ENCODE data around the gene MAPK10. TPM values are rescaled to one million over a fixed set of nuclear protein-coding genes. Genes with fewer than 3 reads are reported as not detected.
A peak's percentile ranks its signal among the peaks of the same experiment; 100 is the strongest.
"Not testable (repeated sequence)": the region's sequence is repeated elsewhere in the genome, so short reads cannot be mapped to it uniquely, and the experiment has no call there.

MAPK10 gene
- total and polyA plus RNA-seq, 8 donors: 16.1 to 44.4 (median 30.5) TPM

DNA sequence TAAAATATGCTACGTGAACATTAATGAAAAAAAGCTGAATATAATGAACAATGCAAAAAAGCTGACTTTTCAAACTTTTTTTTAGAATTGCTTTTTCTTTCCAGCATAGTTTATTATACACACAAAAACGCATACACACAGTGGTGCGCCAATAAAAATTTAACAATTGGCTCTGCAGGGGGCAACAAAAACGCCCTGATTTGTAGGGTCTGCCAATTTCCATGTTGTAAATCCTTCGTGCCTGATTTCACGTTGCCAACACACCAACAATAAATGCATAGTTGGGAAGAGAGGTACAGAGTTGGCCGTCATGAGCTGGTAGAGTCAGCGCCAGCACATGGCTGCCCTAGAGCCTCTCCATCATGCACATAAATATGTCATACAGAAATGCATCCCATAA lies 333.1 kb downstream of the MAPK10 start:
- no peak overlapping the region for H3K27ac ChIP-seq
- TF ChIP-seq, protein P1, sequence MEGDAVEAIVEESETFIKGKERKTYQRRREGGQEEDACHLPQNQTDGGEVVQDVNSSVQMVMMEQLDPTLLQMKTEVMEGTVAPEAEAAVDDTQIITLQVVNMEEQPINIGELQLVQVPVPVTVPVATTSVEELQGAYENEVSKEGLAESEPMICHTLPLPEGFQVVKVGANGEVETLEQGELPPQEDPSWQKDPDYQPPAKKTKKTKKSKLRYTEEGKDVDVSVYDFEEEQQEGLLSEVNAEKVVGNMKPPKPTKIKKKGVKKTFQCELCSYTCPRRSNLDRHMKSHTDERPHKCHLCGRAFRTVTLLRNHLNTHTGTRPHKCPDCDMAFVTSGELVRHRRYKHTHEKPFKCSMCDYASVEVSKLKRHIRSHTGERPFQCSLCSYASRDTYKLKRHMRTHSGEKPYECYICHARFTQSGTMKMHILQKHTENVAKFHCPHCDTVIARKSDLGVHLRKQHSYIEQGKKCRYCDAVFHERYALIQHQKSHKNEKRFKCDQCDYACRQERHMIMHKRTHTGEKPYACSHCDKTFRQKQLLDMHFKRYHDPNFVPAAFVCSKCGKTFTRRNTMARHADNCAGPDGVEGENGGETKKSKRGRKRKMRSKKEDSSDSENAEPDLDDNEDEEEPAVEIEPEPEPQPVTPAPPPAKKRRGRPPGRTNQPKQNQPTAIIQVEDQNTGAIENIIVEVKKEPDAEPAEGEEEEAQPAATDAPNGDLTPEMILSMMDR (IDR thresholded peaks at IDR 0.05): no peak
- intact Hi-C loops (cut with DNase I): no loop called here
- ATAC-seq (no peak), DNase-seq (no peak)
- H3K36me3 ChIP-seq: no peaks in the 10 kb centered on the region
- no peak overlapping the region for H3K4me3 ChIP-seq
- no peaks in the 10 kb centered on the region for H3K27me3 ChIP-seq
- no peaks in the 10 kb centered on the region for H3K9me3 ChIP-seq
- peaks cover 0 to under 1% of the 10 kb centered on the region in 2 donors for H3K4me1 ChIP-seq

DNA sequence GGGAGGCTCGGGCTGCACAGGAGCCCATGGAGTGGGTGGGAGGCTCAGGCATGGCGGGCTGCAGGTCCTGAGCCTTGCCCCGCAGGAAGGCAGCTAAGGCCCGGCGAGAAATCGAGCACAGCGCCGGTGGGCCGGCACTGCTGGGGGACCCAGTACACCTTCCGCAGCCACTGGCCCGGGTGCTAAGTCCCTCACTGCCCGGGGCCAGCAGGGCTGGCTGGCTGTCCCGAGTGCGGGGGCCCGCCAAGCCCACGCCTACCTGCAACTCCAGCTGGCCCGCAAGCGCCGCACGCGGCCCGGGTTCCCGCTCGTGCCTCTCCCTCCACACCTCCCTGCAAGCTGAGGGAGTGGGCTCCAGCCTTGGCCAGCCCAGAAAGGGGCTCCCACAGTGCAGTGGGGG lies 338.2 kb downstream of the MAPK10 start:
- H3K27me3 ChIP-seq; ATAC-seq; H3K9me3 ChIP-seq; H3K36me3 ChIP-seq; H3K4me3 ChIP-seq; H3K27ac ChIP-seq; intact Hi-C loops (cut with DNase I); H3K4me1 ChIP-seq: not testable (repeated sequence)
- peak in 1 of 4 donors; percentile 70 for DNase-seq

DNA sequence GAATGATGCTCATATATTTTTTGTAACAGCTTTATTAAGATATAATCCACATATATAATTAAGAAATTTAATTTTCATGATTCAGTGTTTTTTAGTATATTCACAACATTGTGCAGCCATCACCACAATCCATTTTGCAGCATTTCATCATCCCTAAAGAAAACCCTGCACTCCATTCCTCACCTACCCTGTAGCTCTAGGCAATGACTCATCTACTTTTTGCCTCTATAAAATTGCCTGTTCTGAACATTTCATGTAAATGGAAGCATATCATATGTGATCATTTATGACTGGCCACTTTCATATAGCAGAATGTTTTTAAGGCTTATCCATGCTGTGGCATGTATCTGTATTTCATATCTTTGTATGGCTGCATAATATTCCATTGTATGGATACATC lies 339.9 kb downstream of the MAPK10 start:
- DNase-seq: no peak
- ATAC-seq: no peak
- intact Hi-C loops (cut with DNase I): no loop called here
- Histone ChIP-seq H3K36me3 (no peaks in the 10 kb centered on the region), H3K27ac (no peak overlapping the region), H3K4me3 (no peak overlapping the region), H3K9me3 (no peaks in the 10 kb centered on the region), H3K27me3 (no peaks in the 10 kb centered on the region), H3K4me1 (no peaks in the 10 kb centered on the region)
- TF ChIP-seq, protein P1 (IDR thresholded peaks at IDR 0.05): no peak

DNA sequence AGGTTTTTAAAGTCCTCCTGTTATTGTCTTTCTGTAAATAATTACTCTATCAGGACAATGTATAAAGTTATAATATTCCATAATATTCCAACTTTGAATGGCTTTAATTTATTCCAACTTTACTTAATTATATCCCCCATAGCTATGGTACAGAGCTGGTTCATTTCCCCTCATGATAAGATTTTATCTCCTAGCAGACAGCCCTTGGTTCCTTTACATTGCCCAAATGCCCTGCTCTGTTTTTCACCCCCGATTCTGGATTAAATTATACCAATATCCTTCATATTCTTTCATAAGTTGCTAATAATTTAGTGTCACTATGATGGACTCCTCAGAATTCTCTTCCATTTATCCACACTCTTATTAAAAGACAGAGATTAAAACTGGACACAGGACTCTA lies 340.5 kb downstream of the MAPK10 start:
- intact Hi-C loops (cut with DNase I): no loop called here
- DNase-seq (no peak), ATAC-seq (no peak)
- TF ChIP-seq, protein P1 (IDR thresholded peaks at IDR 0.05): no peak
- Histone ChIP-seq H3K4me3 (no peak overlapping the region), H3K36me3 (no peaks in the 10 kb centered on the region), H3K27me3 (no peaks in the 10 kb centered on the region), H3K27ac (no peak overlapping the region), H3K4me1 (no peaks in the 10 kb centered on the region), H3K9me3 (no peaks in the 10 kb centered on the region)

DNA sequence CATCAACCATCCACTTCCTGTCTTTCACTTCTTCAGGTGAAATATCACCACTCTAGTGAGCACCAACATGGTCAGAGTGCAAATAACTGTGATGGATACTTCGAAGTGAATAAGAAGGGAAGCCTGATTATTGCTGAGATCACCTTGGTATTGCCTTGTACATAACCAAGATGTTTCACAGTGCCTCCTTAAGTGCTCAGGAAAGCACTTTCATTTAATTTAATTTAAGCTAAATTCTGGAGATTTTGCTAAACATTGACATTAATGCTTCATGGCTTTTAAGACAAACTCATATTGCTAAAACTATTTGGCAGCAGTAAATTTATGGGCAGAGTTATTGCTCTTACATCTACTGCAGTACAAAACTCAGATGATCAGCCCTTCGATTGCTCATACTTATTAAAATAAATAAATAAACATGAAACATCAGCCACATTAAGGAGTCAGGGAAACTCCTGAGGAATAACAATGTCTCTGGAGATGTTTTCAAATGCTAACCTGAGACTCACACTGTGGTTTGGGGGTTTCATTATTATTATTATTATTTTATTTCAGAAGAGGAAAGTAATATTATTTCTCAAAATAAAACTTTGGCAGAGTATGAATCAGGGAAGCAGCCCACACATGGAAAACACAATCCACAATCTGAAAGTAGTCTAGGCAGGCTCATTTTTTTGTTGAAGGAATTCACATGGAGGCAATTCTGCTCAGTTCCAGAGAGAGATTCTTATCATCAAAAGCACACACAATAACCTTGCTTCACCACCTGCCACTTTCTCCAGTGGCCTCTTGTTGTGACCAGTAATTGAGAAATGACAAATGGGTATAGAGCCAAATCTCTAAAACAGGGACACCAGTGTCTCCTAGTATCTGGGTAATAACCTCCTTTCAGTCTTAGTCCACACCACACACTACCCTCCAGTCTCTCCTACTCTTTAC lies 344.2 kb downstream of the MAPK10 start:
- TF ChIP-seq, protein P1 (IDR thresholded peaks at IDR 0.05): no peak
- Histone ChIP-seq H3K4me3 (no peak overlapping the region), H3K4me1 (no peaks in the 10 kb centered on the region), H3K27me3 (no peaks in the 10 kb centered on the region), H3K9me3 (no peaks in the 10 kb centered on the region), H3K36me3 (no peaks in the 10 kb centered on the region), H3K27ac (no peak overlapping the region)
- intact Hi-C loops (cut with DNase I): no loop called here
- ATAC-seq (no peak), DNase-seq (no peak)

All from left lung (tissue), 10 donors.